CD4-positive, alpha-beta T cell treated with Interleukin-15 for 4 hours (primary cell): ENCODE data around the gene SCN1B.
"Not testable (repeated sequence)": the region's sequence is repeated elsewhere in the genome, so short reads cannot be mapped to it uniquely, and the experiment has no call there.

Experiments
- DNase-seq: peaks from one replicate; pipeline ENCODE4 v3.0.0-alpha.2; 2020; ENCODE audit warnings: low spot score

The SCN1B gene

GRCh38 chr19:35000647-35001501 lies 29.4 kb upstream of the SCN1B start:
- DNase-seq, result peak; percentile 65

GRCh38 chr19:35002037-35002535 lies 28.2 kb upstream of the SCN1B start:
- DNase-seq, result no peak

GRCh38 chr19:35004517-35005255 lies 25.6 kb upstream of the SCN1B start:
- no peak for DNase-seq

- no peak for DNase-seq
Observed at GRCh38 chr19:35005256-35005977, 24.9 kb upstream of the SCN1B start.

DNA sequence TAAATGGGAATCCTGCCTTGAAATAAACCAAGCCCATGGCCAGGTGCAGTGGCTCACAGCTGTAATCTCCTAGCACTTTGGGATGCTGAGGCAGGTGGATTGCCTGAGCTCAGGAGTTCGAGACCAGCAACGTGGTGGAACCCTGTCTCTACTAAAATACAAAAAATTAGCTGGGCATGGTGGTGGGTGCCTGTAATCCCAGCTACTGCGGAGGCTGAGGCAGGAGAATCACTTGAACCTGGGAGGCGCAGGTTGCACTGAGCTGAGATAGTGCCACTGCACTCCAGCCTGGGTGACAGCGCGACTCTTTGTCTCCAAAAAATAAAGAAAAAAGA lies 24.3 kb upstream of the SCN1B start:
- DNase-seq, result not testable (repeated sequence)

DNA sequence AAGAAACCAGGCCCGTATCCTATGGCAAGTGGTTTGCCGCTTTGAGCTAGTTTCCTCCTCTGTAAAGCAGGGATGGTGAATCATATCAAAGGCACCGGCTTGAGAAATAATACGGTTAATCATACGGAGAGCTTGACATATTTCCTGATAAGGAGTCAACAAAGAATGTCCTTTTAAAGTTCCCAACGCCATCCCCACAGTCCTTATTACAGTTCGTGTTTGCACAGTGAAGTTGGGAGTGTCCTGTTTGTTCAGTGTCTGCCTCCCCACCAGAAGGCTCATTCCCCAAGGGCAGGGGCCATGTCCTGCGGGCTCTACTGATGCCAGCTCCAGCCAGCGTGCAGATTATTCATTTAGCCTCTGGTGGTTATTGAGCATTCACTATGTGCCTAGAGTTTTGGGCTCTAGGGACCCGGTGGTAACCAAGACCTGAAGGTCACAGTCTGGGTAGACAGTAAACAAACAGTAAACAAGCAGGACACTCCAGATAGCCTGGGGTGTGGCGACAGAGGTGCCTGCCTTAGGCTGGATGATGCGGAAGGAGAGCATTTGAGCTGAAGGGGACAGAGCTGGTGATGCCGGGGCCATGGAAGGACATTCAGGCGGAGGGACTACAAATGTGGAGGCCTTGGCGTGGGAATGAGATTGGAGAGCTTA lies 23.8 kb upstream of the SCN1B start:
- no peak for DNase-seq

DNA sequence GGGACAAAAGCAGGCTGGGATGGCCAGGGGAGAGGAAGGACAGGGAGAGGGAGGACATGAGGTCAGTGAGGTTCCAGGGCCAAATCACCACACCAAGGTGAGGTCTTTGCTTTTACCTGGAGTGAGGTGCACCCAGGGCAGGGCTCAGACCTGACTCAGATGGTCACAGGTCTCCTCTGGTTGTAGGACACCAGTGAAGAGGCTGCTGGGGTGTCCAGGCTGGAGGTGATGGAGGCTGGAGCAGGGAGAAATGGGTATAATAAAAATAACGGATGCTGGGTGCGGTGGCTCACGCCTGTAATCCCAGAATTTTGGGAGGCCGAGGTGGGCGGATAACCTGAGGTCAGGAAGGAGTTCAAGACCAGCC lies 23.3 kb upstream of the SCN1B start:
- DNase-seq, result no peak

DNA sequence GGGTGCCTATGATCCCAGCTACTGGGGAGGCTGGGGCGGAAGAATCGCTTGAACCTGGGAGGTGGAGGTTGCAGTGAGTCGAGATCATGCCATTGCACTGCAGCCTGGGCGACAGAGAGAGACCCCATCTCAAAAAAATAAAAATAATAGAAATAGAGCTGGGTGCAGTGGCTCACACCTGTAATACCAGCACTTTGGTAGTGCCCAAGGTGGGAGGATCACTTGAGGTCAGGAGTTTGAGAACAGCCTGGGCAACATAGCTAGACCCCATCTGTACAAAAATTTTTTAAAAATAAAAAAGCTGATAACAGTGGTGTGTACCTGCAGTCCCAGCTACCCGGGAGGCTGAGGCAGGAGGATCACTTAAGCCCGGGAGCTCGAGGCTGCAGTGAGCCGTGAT lies 22.8 kb upstream of the SCN1B start:
- DNase-seq, result not testable (repeated sequence)

DNA sequence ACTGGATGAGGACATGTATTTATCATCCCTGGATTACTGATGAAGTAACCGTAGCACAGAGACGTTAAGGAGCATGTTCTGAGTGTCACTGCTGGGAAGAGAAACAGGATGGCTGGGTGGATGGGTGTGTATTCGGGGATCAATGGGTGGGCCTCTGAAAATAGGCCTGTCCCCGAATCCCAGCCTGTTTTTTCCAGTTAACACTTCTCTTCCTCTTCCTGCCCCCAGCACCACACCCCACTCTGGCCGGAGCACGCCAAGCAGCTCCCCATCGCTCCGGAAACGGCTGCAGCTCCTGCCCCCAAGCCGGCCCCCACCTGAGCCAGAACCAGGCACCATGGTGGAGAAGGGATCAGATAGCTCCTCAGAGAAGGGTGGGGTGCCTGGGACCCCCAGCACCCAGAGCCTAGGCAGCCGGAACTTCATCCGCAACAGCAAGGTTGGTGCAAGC lies 21.4 kb upstream of the SCN1B start:
- no peak for DNase-seq

DNA sequence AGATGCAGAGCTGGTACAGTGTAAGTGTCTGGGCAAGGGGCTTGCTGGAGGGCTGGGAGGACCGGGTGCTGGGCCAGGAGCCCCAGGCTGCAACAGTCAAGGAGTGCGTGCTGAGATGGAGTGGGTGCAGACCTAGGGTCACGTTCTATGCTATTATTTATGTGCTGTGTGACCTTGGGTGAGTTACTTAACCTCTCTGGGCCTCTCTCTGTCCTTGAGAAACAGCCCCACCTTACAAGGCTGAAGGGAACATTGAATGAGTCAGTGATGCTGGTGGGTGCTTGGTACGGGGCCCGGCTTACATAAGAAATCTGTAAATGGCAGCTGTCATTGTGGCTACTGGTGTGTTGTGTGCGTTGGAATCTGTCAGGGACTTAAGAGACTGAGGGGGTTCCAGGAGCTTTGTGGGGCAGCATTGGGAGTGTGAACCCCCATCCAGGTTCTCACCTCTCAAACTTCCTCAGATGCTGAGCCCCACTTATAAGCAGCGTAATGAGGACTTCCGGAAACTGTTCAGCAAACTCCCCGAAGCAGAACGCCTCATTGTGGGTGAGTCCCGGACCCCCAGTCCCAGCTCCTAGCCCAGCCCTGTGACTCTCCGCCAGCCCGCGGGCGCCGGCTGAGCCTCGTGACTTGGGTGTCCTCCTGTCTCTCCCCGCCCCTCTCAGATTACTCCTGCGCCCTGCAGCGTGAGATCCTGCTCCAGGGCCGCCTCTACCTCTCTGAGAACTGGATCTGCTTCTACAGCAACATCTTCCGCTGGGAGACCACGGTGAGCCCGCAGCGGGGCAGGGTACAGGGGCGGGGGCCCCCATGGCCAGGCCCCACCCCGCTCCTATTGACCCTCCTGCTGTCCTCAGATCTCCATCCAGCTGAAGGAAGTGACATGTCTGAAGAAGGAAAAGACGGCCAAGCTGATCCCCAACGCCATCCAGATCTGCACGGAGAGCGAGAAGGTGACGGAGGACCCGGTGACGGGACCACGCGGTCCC lies 20.6 kb upstream of the SCN1B start:
- no peak for DNase-seq

DNA sequence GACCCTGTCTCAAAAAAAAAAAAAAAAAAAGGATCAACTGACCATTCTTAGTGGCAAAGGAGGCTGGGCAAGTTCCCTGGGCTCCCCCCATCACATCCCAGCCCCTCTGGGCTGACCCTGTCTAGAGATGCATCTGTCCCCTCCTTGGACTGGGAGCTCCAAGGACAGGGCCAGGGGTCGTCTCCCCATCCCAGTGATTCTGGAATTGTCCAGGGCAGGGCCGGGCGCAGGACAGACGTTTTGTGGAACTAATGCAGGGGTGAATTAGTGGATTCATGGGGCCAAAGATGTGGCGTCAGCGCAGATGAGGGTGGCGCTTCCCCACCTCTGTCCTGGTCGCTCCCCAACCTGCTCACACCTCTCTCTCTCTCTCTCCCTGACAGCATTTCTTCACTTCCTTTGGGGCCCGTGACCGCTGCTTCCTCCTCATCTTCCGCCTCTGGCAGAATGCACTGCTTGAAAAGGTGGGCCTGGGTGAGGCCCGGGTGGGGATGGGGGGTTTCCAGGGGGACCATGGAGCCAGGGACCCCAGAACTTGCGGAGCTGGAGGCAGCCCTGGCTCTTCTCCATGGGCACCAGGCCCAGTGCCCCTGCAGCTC lies 19.1 kb upstream of the SCN1B start:
- peak; percentile 31 for DNase-seq

- DNase-seq, result no peak
Observed at GRCh38 chr19:35011737-35012682, 18.3 kb upstream of the SCN1B start.

DNA sequence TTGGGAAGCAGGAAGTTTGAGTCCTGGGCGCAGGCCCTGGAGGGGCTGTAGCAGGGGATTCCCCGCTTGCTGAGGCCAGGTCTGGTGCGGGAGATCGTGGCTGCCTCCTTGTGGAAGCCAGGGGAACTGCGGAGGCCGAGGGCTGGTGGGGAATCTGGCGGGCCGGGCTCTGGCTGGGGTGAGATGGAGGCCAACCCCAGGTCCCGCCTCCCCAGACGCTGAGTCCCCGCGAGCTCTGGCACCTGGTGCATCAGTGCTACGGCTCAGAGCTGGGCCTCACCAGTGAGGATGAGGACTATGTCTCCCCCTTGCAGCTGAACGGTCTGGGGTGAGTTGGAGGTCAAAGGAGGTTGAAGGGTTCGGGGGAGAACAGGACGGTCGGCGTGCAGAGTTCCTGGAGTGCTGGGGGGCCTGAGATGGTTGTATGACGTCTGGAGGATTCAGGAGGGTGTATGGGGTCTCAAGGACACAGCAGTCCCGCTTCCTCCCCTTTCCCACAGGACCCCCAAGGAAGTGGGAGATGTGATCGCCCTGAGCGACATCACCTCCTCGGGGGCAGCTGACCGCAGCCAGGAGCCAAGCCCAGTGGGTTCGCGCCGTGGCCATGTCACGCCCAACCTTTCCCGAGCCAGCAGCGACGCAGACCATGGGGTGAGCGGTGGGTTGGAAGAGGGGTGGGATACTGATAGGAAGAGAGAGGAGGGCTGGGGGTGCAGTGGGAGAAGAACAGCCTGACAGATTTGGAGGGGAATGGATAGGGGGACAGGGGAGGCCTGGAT lies 17.0 kb upstream of the SCN1B start:
- peak; percentile 80 for DNase-seq

DNA sequence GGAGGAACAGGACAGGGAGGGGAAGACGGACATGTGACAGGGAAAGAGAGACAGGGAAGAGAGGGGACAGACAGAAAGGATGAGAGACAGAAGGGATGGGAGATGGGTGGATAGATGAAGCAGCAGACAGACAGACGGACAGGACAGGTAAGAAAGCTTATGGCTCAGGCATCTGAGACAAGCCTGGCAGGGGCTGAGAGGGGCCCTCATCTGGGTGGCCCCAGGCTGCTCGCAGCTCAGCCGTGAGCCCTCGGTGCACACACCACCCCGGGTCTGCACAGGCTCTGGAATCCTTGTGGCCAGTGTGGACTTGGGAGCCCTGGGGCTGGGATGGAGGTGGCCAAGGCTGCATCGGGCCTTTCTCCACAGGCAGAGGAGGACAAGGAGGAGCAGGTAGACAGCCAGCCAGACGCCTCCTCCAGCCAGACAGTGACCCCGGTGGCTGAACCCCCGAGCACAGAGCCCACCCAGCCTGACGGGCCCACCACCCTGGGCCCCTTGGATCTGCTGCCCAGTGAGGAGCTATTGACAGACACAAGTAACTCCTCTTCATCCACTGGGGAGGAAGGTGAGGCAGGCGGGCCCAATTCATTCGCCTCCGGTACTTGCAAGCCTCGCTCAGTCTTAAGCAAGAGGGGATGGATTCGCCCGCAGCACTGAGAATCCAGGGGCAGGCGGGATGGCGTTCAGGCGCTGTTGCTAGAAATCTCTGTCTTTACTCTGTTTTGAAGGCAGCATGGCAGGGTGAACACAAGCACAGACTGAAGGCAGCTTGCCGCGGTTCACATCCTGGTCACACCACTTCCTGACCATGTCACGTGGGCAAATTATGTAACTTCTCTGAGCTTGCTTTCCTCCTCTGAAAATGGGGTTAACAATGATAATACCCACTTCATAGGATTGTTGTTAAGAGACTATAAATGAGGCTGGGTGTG lies 16.2 kb upstream of the SCN1B start:
- peak; percentile 75 for DNase-seq

GRCh38 chr19:35014774-35015173 lies 15.5 kb upstream of the SCN1B start:
- not testable (repeated sequence) for DNase-seq

DNA sequence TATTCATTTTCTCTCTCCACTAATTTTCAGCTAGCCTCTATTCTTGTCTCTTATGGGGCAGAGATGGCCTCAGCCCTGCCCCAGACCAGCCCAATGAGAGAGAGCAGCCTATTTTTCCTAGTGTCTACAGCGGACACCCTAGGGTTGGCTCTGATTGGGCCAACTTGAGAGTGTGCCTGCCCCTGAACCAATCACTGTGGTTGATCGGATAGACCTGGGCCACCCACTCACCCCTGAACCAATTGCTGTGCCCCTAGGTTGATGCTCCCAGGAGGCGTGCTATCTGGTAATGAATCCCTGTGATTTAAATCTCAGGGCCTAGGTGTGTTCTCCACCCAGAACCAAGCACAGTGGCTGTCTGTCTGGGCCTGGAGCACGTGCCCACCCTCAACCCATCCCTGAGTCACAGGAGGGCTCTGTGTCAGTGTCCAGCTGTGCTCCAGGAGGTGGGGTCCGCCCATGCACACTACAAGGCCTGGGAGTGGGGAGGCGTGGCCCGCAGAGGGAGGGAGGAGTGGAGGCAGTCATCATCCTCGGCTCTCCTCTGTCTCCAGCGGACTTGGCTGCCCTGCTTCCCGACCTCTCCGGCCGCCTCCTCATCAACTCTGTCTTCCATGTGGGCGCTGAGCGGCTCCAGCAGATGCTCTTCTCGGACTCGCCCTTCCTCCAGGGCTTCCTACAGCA lies 14.9 kb upstream of the SCN1B start:
- DNase-seq, result no peak

- no peak for DNase-seq
Observed at GRCh38 chr19:35015954-35016351, 14.3 kb upstream of the SCN1B start.
